ENCODE results near the gene ARHGAP10.

Gene ARHGAP10

GRCh38 chr4:147933779-147934178 is 201.9 kb downstream of the ARHGAP10 start:
- no peak for ATAC-seq (ENCODE audit: low read depth)
- no peaks in the 10 kb centered on the region for H3K27me3 Mint-ChIP-seq
- no peak for DNase-seq (ENCODE audit: low spot score in 2 of 2)
- no peaks in the 10 kb centered on the region for H3K36me3 Mint-ChIP-seq
- H3K4me1 Mint-ChIP-seq, result no peaks in the 10 kb centered on the region
- no peaks in the 10 kb centered on the region for H3K9me3 Mint-ChIP-seq
- H3K4me3 Mint-ChIP-seq, result no peak overlapping the region
- no peak overlapping the region for H3K27ac Mint-ChIP-seq

- ATAC-seq (ENCODE audit: low read depth), result no peak
- Mint-ChIP-seq H3K9me3 (no peaks in the 10 kb centered on the region), H3K36me3 (no peaks in the 10 kb centered on the region), H3K27ac (no peak overlapping the region), H3K4me1 (peaks cover 4% of the 10 kb centered on the region), H3K27me3 (peaks cover 1% of the 10 kb centered on the region), H3K4me3 (no peak overlapping the region)
- DNase-seq (ENCODE audit: low spot score in 2 of 2), result no peak
Observed at GRCh38 chr4:147938496-147938895, 206.6 kb downstream of the ARHGAP10 start.

GRCh38 chr4:147940171-147940570 is 208.3 kb downstream of the ARHGAP10 start:
- Mint-ChIP-seq H3K27me3 (peaks cover 1% of the 10 kb centered on the region), H3K27ac (no peak overlapping the region), H3K4me1 (peaks cover 4% of the 10 kb centered on the region), H3K36me3 (no peaks in the 10 kb centered on the region), H3K9me3 (no peaks in the 10 kb centered on the region), H3K4me3 (no peak overlapping the region)
- no peak for DNase-seq (ENCODE audit: low spot score in 2 of 2)
- no peak for ATAC-seq (ENCODE audit: low read depth)

GRCh38 chr4:147941373-147941772 is 209.5 kb downstream of the ARHGAP10 start:
- H3K4me1 Mint-ChIP-seq, result peaks cover 4% of the 10 kb centered on the region
- DNase-seq (ENCODE audit: low spot score in 2 of 2) (no peak), ATAC-seq (ENCODE audit: low read depth) (no peak)
- no peak overlapping the region for H3K27ac Mint-ChIP-seq
- H3K36me3 Mint-ChIP-seq, result no peaks in the 10 kb centered on the region
- no peaks in the 10 kb centered on the region for H3K9me3 Mint-ChIP-seq
- H3K4me3 Mint-ChIP-seq, result no peak overlapping the region
- H3K27me3 Mint-ChIP-seq, result peaks cover 1% of the 10 kb centered on the region

GRCh38 chr4:147942729-147943128 is 210.8 kb downstream of the ARHGAP10 start:
- Mint-ChIP-seq H3K4me1 (peaks cover 4% of the 10 kb centered on the region), H3K4me3 (no peak overlapping the region), H3K27me3 (peaks cover 1% of the 10 kb centered on the region), H3K9me3 (no peaks in the 10 kb centered on the region), H3K36me3 (no peaks in the 10 kb centered on the region), H3K27ac (no peak overlapping the region)
- ATAC-seq (ENCODE audit: low read depth) (no peak), DNase-seq (ENCODE audit: low spot score in 2 of 2) (no peak)

- H3K36me3 Mint-ChIP-seq, result no peaks in the 10 kb centered on the region
- DNase-seq (ENCODE audit: low spot score in 2 of 2), result no peak
- peaks cover 4% of the 10 kb centered on the region for H3K4me1 Mint-ChIP-seq
- no peak for ATAC-seq (ENCODE audit: low read depth)
- no peak overlapping the region for H3K4me3 Mint-ChIP-seq
- H3K27ac Mint-ChIP-seq, result no peak overlapping the region
- peaks cover 1% of the 10 kb centered on the region for H3K27me3 Mint-ChIP-seq
- no peaks in the 10 kb centered on the region for H3K9me3 Mint-ChIP-seq
Observed at GRCh38 chr4:147943159-147943638, 211.3 kb downstream of the ARHGAP10 start.

GRCh38 chr4:147944249-147944648 is 212.4 kb downstream of the ARHGAP10 start:
- ATAC-seq (ENCODE audit: low read depth), result no peak
- no peaks in the 10 kb centered on the region for H3K36me3 Mint-ChIP-seq
- H3K9me3 Mint-ChIP-seq, result no peaks in the 10 kb centered on the region
- peaks cover 1% of the 10 kb centered on the region for H3K27me3 Mint-ChIP-seq
- no peak overlapping the region for H3K27ac Mint-ChIP-seq
- H3K4me3 Mint-ChIP-seq, result no peak overlapping the region
- H3K4me1 Mint-ChIP-seq, result peaks cover 4% of the 10 kb centered on the region
- no peak for DNase-seq (ENCODE audit: low spot score in 2 of 2)

- ATAC-seq (ENCODE audit: low read depth) (no peak), DNase-seq (ENCODE audit: low spot score in 2 of 2) (no peak)
- Mint-ChIP-seq H3K4me3 (no peak overlapping the region), H3K27ac (no peak overlapping the region), H3K4me1 (peaks cover 4% of the 10 kb centered on the region), H3K27me3 (peaks cover 1% of the 10 kb centered on the region), H3K9me3 (no peaks in the 10 kb centered on the region), H3K36me3 (no peaks in the 10 kb centered on the region)
Observed at GRCh38 chr4:147944670-147945260, 212.9 kb downstream of the ARHGAP10 start.

- Mint-ChIP-seq H3K27ac (no peak overlapping the region), H3K27me3 (no peaks in the 10 kb centered on the region), H3K4me1 (no peaks in the 10 kb centered on the region), H3K4me3 (no peak overlapping the region), H3K36me3 (no peaks in the 10 kb centered on the region), H3K9me3 (no peaks in the 10 kb centered on the region)
- DNase-seq (ENCODE audit: low spot score in 2 of 2) (no peak), ATAC-seq (ENCODE audit: low read depth) (no peak)
Observed at GRCh38 chr4:147948336-147948735, 216.4 kb downstream of the ARHGAP10 start.

GRCh38 chr4:147950261-147950660 is 218.4 kb downstream of the ARHGAP10 start:
- no peak for DNase-seq (ENCODE audit: low spot score in 2 of 2)
- H3K36me3 Mint-ChIP-seq, result no peaks in the 10 kb centered on the region
- no peak overlapping the region for H3K27ac Mint-ChIP-seq
- no peaks in the 10 kb centered on the region for H3K4me1 Mint-ChIP-seq
- ATAC-seq (ENCODE audit: low read depth), result no peak
- H3K4me3 Mint-ChIP-seq, result no peak overlapping the region
- no peaks in the 10 kb centered on the region for H3K27me3 Mint-ChIP-seq
- H3K9me3 Mint-ChIP-seq, result no peaks in the 10 kb centered on the region

GRCh38 chr4:147950841-147951240 is 219.0 kb downstream of the ARHGAP10 start:
- H3K27ac Mint-ChIP-seq, result no peak overlapping the region
- DNase-seq (ENCODE audit: low spot score in 2 of 2) (no peak), ATAC-seq (ENCODE audit: low read depth) (no peak)
- H3K27me3 Mint-ChIP-seq, result no peaks in the 10 kb centered on the region
- no peak overlapping the region for H3K4me3 Mint-ChIP-seq
- H3K36me3 Mint-ChIP-seq, result no peaks in the 10 kb centered on the region
- H3K9me3 Mint-ChIP-seq, result no peaks in the 10 kb centered on the region
- no peaks in the 10 kb centered on the region for H3K4me1 Mint-ChIP-seq

- ATAC-seq (ENCODE audit: low read depth) (no peak), DNase-seq (ENCODE audit: low spot score in 2 of 2) (no peak)
- H3K4me3 Mint-ChIP-seq, result no peak overlapping the region
- H3K4me1 Mint-ChIP-seq, result no peaks in the 10 kb centered on the region
- H3K27ac Mint-ChIP-seq, result no peak overlapping the region
- H3K27me3 Mint-ChIP-seq, result no peaks in the 10 kb centered on the region
- no peaks in the 10 kb centered on the region for H3K9me3 Mint-ChIP-seq
- H3K36me3 Mint-ChIP-seq, result no peaks in the 10 kb centered on the region
Observed at GRCh38 chr4:147954850-147955249, 223.0 kb downstream of the ARHGAP10 start.

- ATAC-seq (ENCODE audit: low read depth) (no peak), DNase-seq (ENCODE audit: low spot score in 2 of 2) (no peak)
- no peaks in the 10 kb centered on the region for H3K9me3 Mint-ChIP-seq
- H3K4me3 Mint-ChIP-seq, result no peak overlapping the region
- no peaks in the 10 kb centered on the region for H3K27me3 Mint-ChIP-seq
- H3K27ac Mint-ChIP-seq, result no peak overlapping the region
- no peaks in the 10 kb centered on the region for H3K4me1 Mint-ChIP-seq
- H3K36me3 Mint-ChIP-seq, result no peaks in the 10 kb centered on the region
Observed at GRCh38 chr4:147955827-147956558, 224.1 kb downstream of the ARHGAP10 start.

GRCh38 chr4:147957446-147957845 is 225.6 kb downstream of the ARHGAP10 start:
- Mint-ChIP-seq H3K27me3 (peaks cover 4% of the 10 kb centered on the region), H3K4me1 (no peaks in the 10 kb centered on the region), H3K9me3 (no peaks in the 10 kb centered on the region), H3K27ac (no peak overlapping the region), H3K36me3 (no peaks in the 10 kb centered on the region), H3K4me3 (no peak overlapping the region)
- ATAC-seq (ENCODE audit: low read depth), result no peak
- no peak for DNase-seq (ENCODE audit: low spot score in 2 of 2)

- H3K4me3 Mint-ChIP-seq, result no peak overlapping the region
- ATAC-seq (ENCODE audit: low read depth), result no peak
- no peaks in the 10 kb centered on the region for H3K36me3 Mint-ChIP-seq
- H3K4me1 Mint-ChIP-seq, result no peaks in the 10 kb centered on the region
- DNase-seq (ENCODE audit: low spot score in 2 of 2), result no peak
- H3K27ac Mint-ChIP-seq, result no peak overlapping the region
- H3K27me3 Mint-ChIP-seq, result peaks cover 4% of the 10 kb centered on the region
- no peaks in the 10 kb centered on the region for H3K9me3 Mint-ChIP-seq
Observed at GRCh38 chr4:147958057-147958456, 226.2 kb downstream of the ARHGAP10 start.
